GM10847 (cell line): ENCODE data around the gene RALB.

ENCODE experiments used
- POLR2A ChIP-seq: IDR thresholded peaks from 2 replicates; pipeline ENCODE4 v1.6.1; 2011; ENCODE audit not compliant: insufficient read length; ENCODE audit errors: extremely low read depth

RALB gene

GRCh38 chr2:120252225-120253020 lies at the start of gene RALB:
Gene RALB, plus strand, starts transcription at chr2:120252852. Its CDS starts 25,813 bp downstream, at chr2:120278665.
- peak; percentile 78 for TF ChIP-seq POLR2A

- no peak for TF ChIP-seq POLR2A
These were observed 49.2 kb upstream of the RALB start for GRCh38 chr2:120203251-120204021.

- no peak for TF ChIP-seq POLR2A
These were observed 48.6 kb upstream of the RALB start for GRCh38 chr2:120204022-120204405.

GRCh38 chr2:120204417-120204816 lies 48.2 kb upstream of the RALB start:
- no peak for TF ChIP-seq POLR2A

GRCh38 chr2:120204945-120205670 lies 47.5 kb upstream of the RALB start:
- no peak for TF ChIP-seq POLR2A

- no peak for TF ChIP-seq POLR2A
These were observed 46.5 kb upstream of the RALB start for GRCh38 chr2:120206022-120206581.

GRCh38 chr2:120208381-120209353 lies 44.0 kb upstream of the RALB start:
- TF ChIP-seq POLR2A = no peak

GRCh38 chr2:120209427-120210269 lies 43.0 kb upstream of the RALB start:
- TF ChIP-seq POLR2A = no peak

- TF ChIP-seq POLR2A = no peak
These were observed 42.4 kb upstream of the RALB start for GRCh38 chr2:120210270-120210693.

GRCh38 chr2:120218181-120218580 lies 34.5 kb upstream of the RALB start:
- TF ChIP-seq POLR2A = no peak

- TF ChIP-seq POLR2A = no peak
These were observed 33.4 kb upstream of the RALB start for GRCh38 chr2:120219291-120219690.

GRCh38 chr2:120219766-120220165 lies 32.9 kb upstream of the RALB start:
- no peak for TF ChIP-seq POLR2A

GRCh38 chr2:120220756-120221155 lies 31.9 kb upstream of the RALB start:
- TF ChIP-seq POLR2A = no peak
